ENCODE measurements around the gene LRP1.

Gene LRP1

GRCh38 chr12:57235728-57236131 lies 107.4 kb downstream of the LRP1 start:
- DNase-seq (ENCODE audit: low spot score) = no peak
- TF ChIP-seq CTCF (IDR thresholded peaks at IDR 0.05; ENCODE audit: borderline replicate concordance, control extremely low read depth, extremely low read depth, insufficient read depth, missing control alignments) = no peak
- in situ Hi-C loops (cut with MboI; ENCODE audit: low sequenced_read_pairs, unreplicated experiment) = no loop called here

DNA sequence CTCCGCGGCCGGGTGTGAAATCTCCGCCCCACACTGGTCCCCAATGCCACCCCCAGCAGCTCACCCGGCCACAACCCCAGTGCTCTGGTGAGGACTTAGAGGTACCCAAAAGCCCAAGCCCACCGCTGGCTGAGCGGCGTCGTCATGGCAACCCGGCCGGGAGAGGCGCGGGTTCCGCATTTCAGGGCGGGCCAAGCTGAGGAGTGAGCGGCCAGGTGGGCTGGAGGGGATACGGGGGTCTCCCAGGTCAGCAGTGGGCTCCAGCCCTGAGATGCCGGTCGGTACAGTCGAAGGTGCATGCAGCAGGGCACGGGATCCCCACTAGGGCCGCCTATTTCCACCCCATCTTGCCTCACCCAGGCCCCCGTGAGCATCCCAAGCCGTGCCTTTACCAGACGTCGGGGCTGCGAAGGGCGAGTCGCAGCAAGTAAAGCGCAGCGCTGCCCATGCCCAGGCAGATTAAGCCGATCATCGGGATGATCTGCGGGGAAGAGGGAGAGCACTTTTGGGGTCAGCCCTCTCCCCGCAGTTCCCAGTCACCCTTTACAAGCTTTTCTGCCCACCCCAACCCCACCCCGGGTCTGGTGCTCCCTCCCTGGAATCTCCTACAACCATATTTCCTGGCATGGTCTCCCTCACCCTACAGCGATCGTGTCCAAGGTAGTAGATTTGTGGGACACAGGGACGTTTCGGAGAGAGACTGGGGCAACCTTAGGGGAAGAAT lies 108.1 kb downstream of the LRP1 start:
- no peak for TF ChIP-seq CTCF (IDR thresholded peaks at IDR 0.05; ENCODE audit: borderline replicate concordance, control extremely low read depth, extremely low read depth, insufficient read depth, missing control alignments)
- DNase-seq (ENCODE audit: low spot score) = peak; percentile 26
- in situ Hi-C loops (cut with MboI; ENCODE audit: low sequenced_read_pairs, unreplicated experiment) = no loop called here

GRCh38 chr12:57236925-57237595 lies 108.8 kb downstream of the LRP1 start:
- no peak for DNase-seq (ENCODE audit: low spot score)
- no peak for TF ChIP-seq CTCF (IDR thresholded peaks at IDR 0.05; ENCODE audit: borderline replicate concordance, control extremely low read depth, extremely low read depth, insufficient read depth, missing control alignments)
- in situ Hi-C loops (cut with MboI; ENCODE audit: low sequenced_read_pairs, unreplicated experiment) = no loop called here

DNA sequence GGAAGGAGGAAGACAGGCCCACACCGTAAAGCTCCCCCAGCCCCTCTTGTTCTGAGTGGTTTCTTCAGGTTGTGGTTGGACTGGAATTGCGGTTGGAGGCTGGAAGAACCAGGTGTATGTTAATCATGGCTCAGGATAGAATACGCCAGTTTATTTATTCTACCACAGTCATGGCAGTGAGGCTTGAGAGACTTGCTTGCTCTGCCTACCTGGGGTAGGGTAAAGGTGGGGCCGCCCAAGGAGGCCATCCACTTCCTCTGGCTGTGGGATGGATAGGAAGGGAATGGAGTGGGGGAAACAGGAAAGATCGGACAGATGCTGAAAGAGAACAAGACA lies 109.3 kb downstream of the LRP1 start:
- in situ Hi-C loops (cut with MboI; ENCODE audit: low sequenced_read_pairs, unreplicated experiment) = no loop called here
- TF ChIP-seq CTCF (IDR thresholded peaks at IDR 0.05; ENCODE audit: borderline replicate concordance, control extremely low read depth, extremely low read depth, insufficient read depth, missing control alignments) = no peak
- DNase-seq (ENCODE audit: low spot score) = no peak

DNA sequence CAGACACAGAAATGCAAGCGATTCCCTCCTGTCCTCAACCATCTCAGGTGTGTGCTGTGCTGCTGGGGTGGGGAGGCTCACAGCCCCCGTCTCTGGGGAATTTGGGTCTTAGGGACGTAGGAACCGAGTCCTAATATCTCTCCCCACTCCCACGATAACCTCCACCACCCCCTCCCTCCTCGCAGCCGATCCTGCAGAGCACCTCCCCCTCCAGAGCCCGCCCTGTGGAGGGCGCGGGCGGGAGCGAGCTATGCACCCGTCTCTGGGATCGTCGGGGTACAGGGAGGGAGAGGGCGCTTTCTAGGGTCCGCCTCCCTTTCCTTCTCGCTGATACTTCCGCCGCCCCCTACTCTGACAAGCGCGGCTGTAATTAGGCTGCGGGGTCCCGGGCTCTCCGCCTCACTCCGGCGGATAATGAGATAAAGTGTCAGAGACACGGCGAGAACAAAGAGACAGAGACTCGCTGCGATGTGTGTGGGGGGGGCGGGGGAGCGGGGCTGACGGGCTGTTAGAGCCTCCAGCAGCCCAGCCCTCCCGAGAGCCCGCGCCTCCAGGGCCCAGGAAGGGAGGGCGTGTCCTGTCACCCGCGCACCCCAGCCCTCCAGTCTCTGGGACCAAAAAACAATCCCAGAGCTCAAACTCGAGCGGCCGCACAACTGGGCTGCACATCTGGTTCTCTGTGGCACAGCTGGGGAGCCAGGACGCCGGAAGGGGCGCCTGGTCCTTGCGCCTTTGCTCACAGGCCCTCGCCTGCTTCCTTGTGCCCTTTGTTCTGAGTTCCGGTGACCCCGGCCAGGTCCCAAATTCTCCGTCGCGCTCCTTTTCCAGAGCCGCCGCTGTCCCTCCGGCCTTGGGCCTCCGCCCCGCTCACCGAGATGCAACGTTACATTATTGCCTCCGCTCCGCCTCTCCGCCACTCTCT lies 109.9 kb downstream of the LRP1 start:
- in situ Hi-C loops (cut with MboI; ENCODE audit: low sequenced_read_pairs, unreplicated experiment) = no loop called here
- peak; percentile 50 for DNase-seq (ENCODE audit: low spot score)
- TF ChIP-seq CTCF (IDR thresholded peaks at IDR 0.05; ENCODE audit: borderline replicate concordance, control extremely low read depth, extremely low read depth, insufficient read depth, missing control alignments) = no peak

DNA sequence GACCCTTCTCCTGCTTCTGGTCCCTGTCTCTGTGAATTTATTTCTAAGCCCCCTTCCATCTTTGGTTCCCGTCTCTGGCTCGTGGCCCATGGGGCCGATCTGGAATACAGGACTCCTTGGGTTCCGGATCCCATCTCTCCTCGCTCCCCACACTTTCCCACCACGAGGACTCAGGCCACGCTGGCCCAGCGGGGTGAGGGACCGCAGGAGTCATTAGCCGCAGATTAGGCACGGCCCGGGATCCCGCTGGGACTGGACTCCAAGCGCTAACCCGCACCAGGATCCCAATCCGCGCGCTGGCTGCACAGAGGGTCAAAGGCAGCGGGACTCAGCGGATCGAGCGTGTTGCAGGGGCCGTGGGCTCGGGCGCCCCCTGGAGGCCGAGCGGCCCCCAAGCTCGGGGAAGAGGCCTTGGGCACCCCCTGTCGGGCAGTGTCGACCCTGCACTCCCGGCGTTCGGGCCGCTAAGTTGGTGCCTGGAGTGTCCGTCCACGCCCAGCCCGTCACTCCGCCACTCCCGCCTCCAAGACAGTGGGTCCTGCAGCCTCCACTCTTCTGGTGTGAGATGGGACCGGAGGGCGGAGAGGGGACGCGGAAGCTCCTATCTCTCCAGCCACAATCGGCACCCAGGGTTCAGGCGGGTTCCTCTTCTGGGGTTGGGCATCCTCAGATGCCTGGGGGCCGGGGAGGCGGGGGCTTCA lies 110.7 kb downstream of the LRP1 start:
- peak; percentile 100 for TF ChIP-seq CTCF (IDR thresholded peaks at IDR 0.05; ENCODE audit: borderline replicate concordance, control extremely low read depth, extremely low read depth, insufficient read depth, missing control alignments)
- in situ Hi-C loops (cut with MboI; ENCODE audit: low sequenced_read_pairs, unreplicated experiment) = no loop called here
- peak; percentile 97 for DNase-seq (ENCODE audit: low spot score)

All from GM13976 (cell line).